ENCODE measurements around the gene DENR.

The DENR gene

DNA sequence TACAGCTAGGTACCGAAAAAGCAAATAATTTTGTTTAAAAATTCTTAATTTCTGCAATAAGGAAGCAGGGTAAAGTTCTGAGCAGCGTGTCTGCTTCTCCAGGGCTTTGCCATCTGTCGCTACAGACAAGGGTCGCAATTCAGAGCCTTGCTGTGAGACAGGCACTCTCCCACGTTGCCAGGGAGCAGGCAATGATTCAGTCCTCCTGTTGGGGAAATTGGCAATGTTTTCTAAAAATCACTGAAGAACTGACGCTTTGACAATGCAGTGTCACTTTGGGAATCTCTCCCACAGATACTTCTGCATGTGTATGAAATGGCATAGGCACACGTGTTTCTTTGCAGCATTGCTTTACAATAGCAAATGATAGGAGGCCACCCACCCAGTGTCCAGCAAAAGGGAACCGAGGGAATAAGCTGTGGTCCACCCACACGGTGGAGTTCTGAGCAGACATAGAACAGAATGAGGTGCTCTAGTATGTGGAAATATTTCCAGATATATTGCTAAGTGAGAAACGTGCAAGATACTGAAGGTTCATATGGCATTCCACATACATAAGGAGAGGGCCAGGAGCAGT, 66.7 kb downstream of the DENR start:
- no peak for DNase-seq (ENCODE audit: low read depth in 1 of 2, low spot score in 1 of 2)

DNA sequence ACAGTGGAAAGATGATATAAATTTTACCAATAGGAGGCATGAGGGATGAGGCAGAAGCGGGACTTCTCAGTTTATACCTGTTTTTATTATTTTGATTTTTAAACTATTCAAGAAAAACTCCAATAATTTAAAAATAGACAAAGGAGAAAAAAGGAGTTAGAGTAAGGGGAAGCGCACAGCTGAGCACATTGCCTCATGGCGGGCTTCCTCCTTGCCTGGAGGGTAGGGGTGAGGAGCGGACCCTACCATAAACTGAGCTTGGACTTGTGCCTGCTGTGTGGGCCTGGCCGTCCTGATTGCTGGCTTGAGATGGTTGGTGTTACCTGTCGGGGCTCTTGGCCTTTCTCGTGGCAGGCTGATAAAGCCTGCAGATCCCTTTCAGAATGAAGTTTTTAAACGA, 67.5 kb downstream of the DENR start:
- no peak for DNase-seq (ENCODE audit: low read depth in 1 of 2, low spot score in 1 of 2)

Measured in stimulated activated CD4-positive, alpha-beta T cell treated with anti-CD3 and anti-CD28 coated beads, Interleukin-15, amount 100 ng/mL, for 1 hour (primary cell).